Neural cell (in vitro differentiated cells): ENCODE data around the gene RAB6C.
"Not testable (repeated sequence)": the region's sequence is repeated elsewhere in the genome, so short reads cannot be mapped to it uniquely, and the experiment has no call there.

Experiments used
- EP300 ChIP-seq: fragments of 450-650 bp; conservative IDR thresholded peaks from 2 replicates; pipeline ENCODE4 v1.6.1; 2014; ENCODE audit warnings: antibody characterized with exemption, mild to moderate bottlenecking, moderate library complexity; ENCODE audit not compliant: poor library complexity, severe bottlenecking
- SMC3 ChIP-seq: fragments of 450-650 bp; conservative IDR thresholded peaks from 2 replicates; pipeline ENCODE4 v1.6.1; 2014; ENCODE audit warnings: antibody characterized with exemption, mild to moderate bottlenecking, moderate library complexity; ENCODE audit not compliant: poor library complexity
- TF ChIP-seq, protein P1 (sequence below): fragments of 450-650 bp; IDR thresholded peaks from 2 replicates; pipeline ENCODE4 v1.5.1; 2014; ENCODE audit warnings: antibody characterized with exemption, mild to moderate bottlenecking, moderate library complexity; ENCODE audit not compliant: poor library complexity, severe bottlenecking
- TF ChIP-seq, protein P2 (sequence below): IDR thresholded peaks from 2 replicates; pipeline ENCODE4 v1.6.1; 2012; ENCODE audit warnings: borderline replicate concordance

DNA sequence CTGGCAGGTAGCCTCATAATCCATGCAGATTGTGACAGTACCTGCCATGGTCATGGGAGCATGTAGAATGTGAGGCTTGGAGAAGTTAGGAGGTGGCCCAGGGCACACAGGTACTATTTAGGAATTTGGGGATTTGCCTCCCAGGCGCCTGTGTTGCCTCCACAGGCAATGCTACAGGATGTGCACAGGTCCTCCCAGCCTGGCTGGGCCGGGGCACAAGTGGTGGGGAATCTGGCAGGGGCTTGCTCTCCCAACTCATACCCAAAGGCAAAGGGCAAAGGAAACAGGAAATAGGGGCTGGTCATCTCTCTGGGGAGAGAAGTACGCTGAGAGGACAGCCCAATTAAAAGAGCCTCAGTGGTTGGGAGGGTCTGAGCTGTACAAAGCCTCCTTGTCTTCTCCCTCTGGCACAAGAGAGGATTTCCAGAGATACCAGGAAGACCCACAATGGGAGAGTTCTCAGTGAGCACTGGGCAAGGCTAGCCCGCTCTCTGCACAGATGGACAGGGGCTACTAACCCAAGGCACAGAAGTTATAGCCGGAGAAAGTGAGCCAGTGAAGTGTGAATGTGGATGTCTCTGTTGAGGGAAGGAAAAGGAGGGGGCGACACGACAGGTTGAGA, 40.5 kb upstream of the RAB6C start:
- TF ChIP-seq, protein P1, sequence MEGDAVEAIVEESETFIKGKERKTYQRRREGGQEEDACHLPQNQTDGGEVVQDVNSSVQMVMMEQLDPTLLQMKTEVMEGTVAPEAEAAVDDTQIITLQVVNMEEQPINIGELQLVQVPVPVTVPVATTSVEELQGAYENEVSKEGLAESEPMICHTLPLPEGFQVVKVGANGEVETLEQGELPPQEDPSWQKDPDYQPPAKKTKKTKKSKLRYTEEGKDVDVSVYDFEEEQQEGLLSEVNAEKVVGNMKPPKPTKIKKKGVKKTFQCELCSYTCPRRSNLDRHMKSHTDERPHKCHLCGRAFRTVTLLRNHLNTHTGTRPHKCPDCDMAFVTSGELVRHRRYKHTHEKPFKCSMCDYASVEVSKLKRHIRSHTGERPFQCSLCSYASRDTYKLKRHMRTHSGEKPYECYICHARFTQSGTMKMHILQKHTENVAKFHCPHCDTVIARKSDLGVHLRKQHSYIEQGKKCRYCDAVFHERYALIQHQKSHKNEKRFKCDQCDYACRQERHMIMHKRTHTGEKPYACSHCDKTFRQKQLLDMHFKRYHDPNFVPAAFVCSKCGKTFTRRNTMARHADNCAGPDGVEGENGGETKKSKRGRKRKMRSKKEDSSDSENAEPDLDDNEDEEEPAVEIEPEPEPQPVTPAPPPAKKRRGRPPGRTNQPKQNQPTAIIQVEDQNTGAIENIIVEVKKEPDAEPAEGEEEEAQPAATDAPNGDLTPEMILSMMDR, result not testable (repeated sequence)
- TF ChIP-seq EP300, SMC3: not testable (repeated sequence)
- TF ChIP-seq, protein P2, sequence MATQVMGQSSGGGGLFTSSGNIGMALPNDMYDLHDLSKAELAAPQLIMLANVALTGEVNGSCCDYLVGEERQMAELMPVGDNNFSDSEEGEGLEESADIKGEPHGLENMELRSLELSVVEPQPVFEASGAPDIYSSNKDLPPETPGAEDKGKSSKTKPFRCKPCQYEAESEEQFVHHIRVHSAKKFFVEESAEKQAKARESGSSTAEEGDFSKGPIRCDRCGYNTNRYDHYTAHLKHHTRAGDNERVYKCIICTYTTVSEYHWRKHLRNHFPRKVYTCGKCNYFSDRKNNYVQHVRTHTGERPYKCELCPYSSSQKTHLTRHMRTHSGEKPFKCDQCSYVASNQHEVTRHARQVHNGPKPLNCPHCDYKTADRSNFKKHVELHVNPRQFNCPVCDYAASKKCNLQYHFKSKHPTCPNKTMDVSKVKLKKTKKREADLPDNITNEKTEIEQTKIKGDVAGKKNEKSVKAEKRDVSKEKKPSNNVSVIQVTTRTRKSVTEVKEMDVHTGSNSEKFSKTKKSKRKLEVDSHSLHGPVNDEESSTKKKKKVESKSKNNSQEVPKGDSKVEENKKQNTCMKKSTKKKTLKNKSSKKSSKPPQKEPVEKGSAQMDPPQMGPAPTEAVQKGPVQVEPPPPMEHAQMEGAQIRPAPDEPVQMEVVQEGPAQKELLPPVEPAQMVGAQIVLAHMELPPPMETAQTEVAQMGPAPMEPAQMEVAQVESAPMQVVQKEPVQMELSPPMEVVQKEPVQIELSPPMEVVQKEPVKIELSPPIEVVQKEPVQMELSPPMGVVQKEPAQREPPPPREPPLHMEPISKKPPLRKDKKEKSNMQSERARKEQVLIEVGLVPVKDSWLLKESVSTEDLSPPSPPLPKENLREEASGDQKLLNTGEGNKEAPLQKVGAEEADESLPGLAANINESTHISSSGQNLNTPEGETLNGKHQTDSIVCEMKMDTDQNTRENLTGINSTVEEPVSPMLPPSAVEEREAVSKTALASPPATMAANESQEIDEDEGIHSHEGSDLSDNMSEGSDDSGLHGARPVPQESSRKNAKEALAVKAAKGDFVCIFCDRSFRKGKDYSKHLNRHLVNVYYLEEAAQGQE, result not testable (repeated sequence)
